GM12878 (cell line): ENCODE measurements around the gene ZNF148. TPM values are rescaled to one million over a fixed set of nuclear protein-coding genes. Genes with fewer than 3 reads are reported as not detected.

Experiments
- ATAC-seq: fragments of 200-7000 bp; cut with Tn5 transposase; 3 replicates; pipeline ENCODE4 v1.9.1; 2020; ENCODE audit warnings: mild to moderate bottlenecking, moderate library complexity
- BruUV-seq: library from RNA; stranded (reverse); fragments of 400-500 nt; replicated peaks from 2 replicates; lab custom pipeline; 2021; lab: Mats Ljungman, UMichigan
- CTCF ChIA-PET: fragments of 300-600 bp; sonication (Branson Sonifier 250); formaldehyde crosslinking; extraction: SDS; loops from one replicate; lab custom pipeline; 2021; ENCODE audit warnings: inconsistent platforms; lab: Yijun Ruan, JAX
- POLR2A ChIA-PET: fragments of 350-600 bp; formaldehyde crosslinking; extraction: SDS; loops from one replicate; lab custom pipeline; 2021; ENCODE audit warnings: inconsistent platforms; lab: Charles Lee
- RAD21 ChIA-PET: fragments of 300-600 bp; sonication (Branson Sonifier 250); formaldehyde crosslinking; loops from one replicate; lab custom pipeline; 2023; ENCODE audit warnings: antibody characterized with exemption; ENCODE audit not compliant: unreplicated experiment; lab: Charles Lee
- SMC1A ChIA-PET: fragments of 300-600 bp; sonication (Branson Sonifier 250); formaldehyde crosslinking; loops from one replicate; lab custom pipeline; 2023; ENCODE audit not compliant: unreplicated experiment, uncharacterized antibody; lab: Charles Lee
- DNase-seq: peaks from one replicate; pipeline ENCODE4 v3.0.0-alpha.2; 2011; ENCODE audit warnings: low read depth, low spot score
- FAIRE-seq: peaks from 3 replicates; lab custom pipeline; 2011; peaks lifted over from hg19 to GRCh38; lab: Jason Lieb, UNC
- H2AFZ ChIP-seq: 2 replicates; pipeline ENCODE4 v1.6.0; 2011; ENCODE audit warnings: low read depth, low read length, control low read depth; ENCODE audit not compliant: control insufficient read depth
- H3K27ac ChIP-seq: 2 replicates; pipeline ENCODE4 v1.5.1; 2011; ENCODE audit warnings: control low read depth; ENCODE audit not compliant: control insufficient read depth, insufficient read depth
- H3K27me3 ChIP-seq, 2 experiments: replicated peaks in 1 of 2; 2 replicates each; pipeline versions ENCODE4 v1.6.0 to v1.6.1; 2011; ENCODE audit warnings: low read length in 1 of 2; ENCODE audit not compliant: control insufficient read depth in 2 of 2, insufficient read depth in 2 of 2
- H3K36me3 ChIP-seq, 2 experiments: 2 replicates each; pipeline ENCODE4 v1.5.1; 2011; ENCODE audit warnings: low read length in 1 of 2; ENCODE audit not compliant: control insufficient read depth in 2 of 2, insufficient read depth in 2 of 2
- H3K4me1 ChIP-seq: 2 replicates; pipeline ENCODE4 v1.6.1; 2011; ENCODE audit warnings: mild to moderate bottlenecking, low read length, moderate library complexity, mixed read lengths; ENCODE audit not compliant: control insufficient read depth, insufficient read depth
- H3K4me2 ChIP-seq: 2 replicates; pipeline ENCODE4 v1.6.0; 2011; ENCODE audit warnings: control low read depth; ENCODE audit not compliant: control insufficient read depth, insufficient read depth
- H3K4me3 ChIP-seq: fragments of 200-600 bp; sonication (generic); 2 replicates; pipeline ENCODE4 v1.5.1; 2016
- H3K79me2 ChIP-seq: 2 replicates; pipeline ENCODE4 v1.6.0; 2011; ENCODE audit warnings: low read length; ENCODE audit not compliant: control insufficient read depth, insufficient read depth
- H3K9ac ChIP-seq: 2 replicates; pipeline ENCODE4 v1.8.0; 2011; ENCODE audit warnings: low read length, control low read depth, mixed read lengths; ENCODE audit not compliant: control insufficient read depth, insufficient read depth
- H3K9me3 ChIP-seq: replicated peaks from 3 replicates; pipeline ENCODE4 v1.5.1; 2011; ENCODE audit warnings: mild to moderate bottlenecking, low read length; ENCODE audit not compliant: control insufficient read depth, insufficient read depth
- H4K20me1 ChIP-seq: 2 replicates; pipeline ENCODE4 v1.6.0; 2011; ENCODE audit not compliant: control insufficient read depth, insufficient read depth
- ATF7 ChIP-seq: fragments of 450-650 bp; IDR thresholded peaks from 2 replicates; pipeline ENCODE4 v1.6.1; 2016; ENCODE audit warnings: low read depth, mild to moderate bottlenecking
- BCL11A ChIP-seq: IDR thresholded peaks from 2 replicates; pipeline ENCODE4 v1.6.1; 2011; ENCODE audit warnings: low read depth, low read length
- CREB1 ChIP-seq: IDR thresholded peaks from 2 replicates; pipeline ENCODE4 v1.6.1; 2012; ENCODE audit warnings: low read depth, mild to moderate bottlenecking, inconsistent platforms
- DPF2 ChIP-seq: fragments of 450-650 bp; IDR thresholded peaks from 2 replicates; pipeline ENCODE4 v1.6.1; 2017; ENCODE audit warnings: mild to moderate bottlenecking
- E2F4 ChIP-seq: IDR thresholded peaks from 2 replicates; pipeline ENCODE4 v1.6.1; 2012; ENCODE audit warnings: low read depth, low read length, improper control_type of control experiment
- GABPA ChIP-seq: IDR thresholded peaks from 2 replicates; pipeline ENCODE4 v1.6.1; 2014; ENCODE audit warnings: antibody characterized with exemption, low read depth, mild to moderate bottlenecking, inconsistent platforms
- IKZF2 ChIP-seq, 2 experiments: fragments of 450-650 bp; IDR thresholded peaks; 2 replicates each; pipeline ENCODE4 v1.6.1; 2017; ENCODE audit warnings: mild to moderate bottlenecking in 2 of 2, moderate library complexity in 2 of 2
- MTA2 ChIP-seq: fragments of 450-650 bp; IDR thresholded peaks from 2 replicates; pipeline ENCODE4 v1.6.1; 2016; ENCODE audit warnings: low read depth, mild to moderate bottlenecking, moderate library complexity
- NBN ChIP-seq: fragments of 450-650 bp; IDR thresholded peaks from 2 replicates; pipeline ENCODE4 v1.6.1; 2016
- NFIC ChIP-seq: IDR thresholded peaks from 2 replicates; pipeline ENCODE4 v1.6.1; 2012; ENCODE audit warnings: low read depth, mild to moderate bottlenecking, inconsistent platforms, low read length, moderate library complexity
- PBX3 ChIP-seq: IDR thresholded peaks from 2 replicates; pipeline ENCODE4 v1.6.1; 2011; ENCODE audit warnings: mild to moderate bottlenecking, low read depth, low read length, moderate library complexity; ENCODE audit not compliant: insufficient replicate concordance
- RUNX3 ChIP-seq: IDR thresholded peaks from 2 replicates; pipeline ENCODE4 v1.6.1; 2012; ENCODE audit warnings: low read length, inconsistent platforms
- SIN3A ChIP-seq: IDR thresholded peaks from 2 replicates; pipeline ENCODE4 v1.6.1; 2012; ENCODE audit warnings: low read depth, low read length, improper control_type of control experiment
- WGBS: methylation state at CpG from one replicate; pipeline ENCODE4 v1.1.6; 2016; ENCODE audit warnings: low lambda C conversion rate; ENCODE audit not compliant: insufficient replicate concordance, insufficient coverage; ENCODE audit errors: missing lambda C conversion rate; 5-methylcytosine and 5-hydroxymethylcytosine counted together
- in situ Hi-C: fragments of 300-500 bp; cut with MboI; formaldehyde crosslinking; loops from 9 replicates; pipeline ENCODE4 v1.14.3; 2018; ENCODE audit warnings: mixed read lengths
- intact Hi-C: fragments of 100-400 bp; cut with micrococcal nuclease; formaldehyde crosslinking; loops from one replicate; pipeline ENCODE4 v1.14.2; 2022; ENCODE audit not compliant: unreplicated experiment
- polyA plus RNA-seq, 11 experiments: library from polyadenylated mRNA; depleted of rRNA in 4 of 11; unstranded in 6 of 11; stranded (reverse) in 5 of 11; fragments of >200 nt; fragmentation: Nextera tagmentation in 4 of 11; fragmentation: Illumina TruSeq in 1 of 11; extraction: Ambion mirVana in 4 of 11; extraction: Trizol in 1 of 11; gene quantifications; 1 replicate in 1 of 11; 2 replicates in 10 of 11; pipeline versions ENCODE4 v1.2.1 to v1.2.3, GENCODE V29; 2011 to 2016; ENCODE audit warnings: inconsistent platforms in 2 of 11, missing spikeins in 2 of 11, low read depth in 1 of 11
- total RNA-seq, 4 experiments: library from RNA; depleted of rRNA in 3 of 4; stranded (reverse); fragments of >200 nt in 3 of 4; fragmentation: Illumina TruSeq in 1 of 4; extraction: Trizol in 1 of 4; gene quantifications; 2 replicates each; pipeline versions ENCODE4 v1.2.1 to v1.2.3, GENCODE V29; 2013 to 2021
- TF ChIP-seq, protein P1 (sequence below): IDR thresholded peaks from 2 replicates; pipeline ENCODE4 v1.6.1; 2012; ENCODE audit warnings: low read depth, low read length, improper control_type of control experiment

ZNF148 gene
- total and polyA plus RNA-seq, 10 of the 15 experiments (the other 5 are each of a cell fraction or from before 2014, with no cell fraction given): 8.6 to 40.4 (median 26.7) TPM

DNA sequence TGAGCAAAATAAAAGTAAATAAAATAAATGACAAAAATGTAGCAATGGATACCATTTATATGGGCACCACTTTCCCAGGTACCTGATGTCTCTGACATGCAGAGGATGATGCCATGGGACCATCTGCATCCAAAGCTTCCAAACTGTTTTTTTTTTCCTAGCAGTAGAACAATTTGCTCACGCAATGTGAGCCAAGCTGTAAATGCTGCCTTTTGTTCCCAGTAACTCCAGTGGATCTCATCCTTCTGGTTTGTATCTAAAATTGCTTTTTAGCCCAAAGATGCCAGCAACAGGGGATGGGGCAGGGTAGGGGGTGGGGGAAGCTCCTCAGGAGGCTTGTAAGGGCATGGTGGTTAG is 195.3 kb downstream of the ZNF148 start:
- CTCF ChIA-PET: interaction anchor here (1.1 to 1.9 kb wide), 7 partner anchors 9 to 406 kb away, joined by 3 to 14 read pairs (median 3); no protein-coding TSS in a partner anchor
- H3K4me2 ChIP-seq: no peak overlapping the region
- H3K27ac ChIP-seq: no peak overlapping the region; the same call in 1 of the 2 replicates
- no peaks in the 10 kb centered on the region for H3K27me3 ChIP-seq
- no TSS peak for BruUV-seq
- WGBS: 100% methylated on average over 1 of the region's 1 CpG
- H3K4me3 ChIP-seq: no peak overlapping the region
- no peak for DNase-seq
- no peak for FAIRE-seq
- no peak overlapping the region for H2AFZ ChIP-seq
- H3K4me1 ChIP-seq: peaks cover 8% of the 10 kb centered on the region
- POLR2A ChIA-PET: interaction anchor here (0.6 to 2.4 kb wide), 7 partner anchors 8 to 333 kb away, joined by 3 to 7 read pairs (median 4); no protein-coding TSS in a partner anchor
- SMC1A ChIA-PET: interaction anchor here (0.7 to 2.4 kb wide), 20 partner anchors 9 to 255 kb away, joined by 3 to 9 read pairs (median 4); partner anchors contain the start of gene MUC13
- H3K79me2 ChIP-seq: no peaks in the 10 kb centered on the region
- no peaks in the 10 kb centered on the region for H4K20me1 ChIP-seq
- in situ Hi-C loops (no loop called here), intact Hi-C loops (no loop called here)
- no peaks in the 10 kb centered on the region for H3K36me3 ChIP-seq
- TF ChIP-seq, protein P1, sequence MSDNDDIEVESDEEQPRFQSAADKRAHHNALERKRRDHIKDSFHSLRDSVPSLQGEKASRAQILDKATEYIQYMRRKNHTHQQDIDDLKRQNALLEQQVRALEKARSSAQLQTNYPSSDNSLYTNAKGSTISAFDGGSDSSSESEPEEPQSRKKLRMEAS: no peak
- no peak for TF ChIP-seq IKZF2 (IDR thresholded peaks at IDR 0.05)
- 0 out of 2 replicates have a peak, but pooled peaks have one; percentile 4 for TF ChIP-seq GABPA
- H3K9me3 ChIP-seq: no peaks in the 10 kb centered on the region; the same call in 2 of the 3 replicates
- H3K9ac ChIP-seq: no peak overlapping the region
- no peak for ATAC-seq
- RAD21 ChIA-PET: interaction anchor here (0.8 to 2.8 kb wide), 6 partner anchors 8 to 184 kb away, joined by 3 to 21 read pairs (median 3); no protein-coding TSS in a partner anchor

- intact Hi-C loops (no loop called here), in situ Hi-C loops (no loop called here)
- Histone ChIP-seq H3K79me2 (no peaks in the 10 kb centered on the region), H3K4me3 (no peak overlapping the region), H4K20me1 (no peaks in the 10 kb centered on the region), H3K9ac (no peak overlapping the region), H2AFZ (peak overlapping the region; percentile 53), H3K4me2 (peak overlapping the region; percentile 7; the same call in 1 of the 2 replicates), H3K4me1 (peaks cover 8% of the 10 kb centered on the region), H3K27me3 (no peaks in the 10 kb centered on the region), H3K27ac (peak overlapping the region; percentile 61), H3K36me3 (no peaks in the 10 kb centered on the region), H3K9me3 (no peaks in the 10 kb centered on the region; the same call in 1 of the 3 replicates)
- POLR2A ChIA-PET: interaction anchor here (0.6 to 2.4 kb wide), 9 partner anchors 9 to 334 kb away, joined by 3 to 7 read pairs (median 4); no protein-coding TSS in a partner anchor
- CTCF ChIA-PET: interaction anchor here (0.7 to 1.9 kb wide), 7 partner anchors 9 to 407 kb away, joined by 3 to 14 read pairs (median 3); no protein-coding TSS in a partner anchor
- peak; percentile 98 for ATAC-seq
- WGBS: 42% methylated on average over 3 of the region's 3 CpGs
- peak; percentile 91 for FAIRE-seq
- SMC1A ChIA-PET: interaction anchor here (0.6 to 2.4 kb wide), 23 partner anchors 9 to 255 kb away, joined by 3 to 9 read pairs (median 4); partner anchors contain the start of gene MUC13
- RAD21 ChIA-PET: interaction anchor here (0.8 to 2.8 kb wide), 7 partner anchors 8 to 249 kb away, joined by 3 to 21 read pairs (median 3); no protein-coding TSS in a partner anchor
- no peak for DNase-seq
- BruUV-seq: no TSS peak
- TF ChIP-seq PBX3: no peak
- peak; percentile 82 for TF ChIP-seq CREB1
- TF ChIP-seq NFIC: peak; percentile 61; the same call in 1 of the 2 replicates
- no peak for TF ChIP-seq SIN3A
- peak; percentile 93 for TF ChIP-seq ATF7
- TF ChIP-seq DPF2: peak; percentile 77
- peak; percentile 80 for TF ChIP-seq MTA2
- TF ChIP-seq E2F4: no peak
- TF ChIP-seq RUNX3: peak; percentile 49
- peak; percentile 77 for TF ChIP-seq NBN
- peak; percentile 52; the same call in 1 of the 2 replicates for TF ChIP-seq BCL11A
- TF ChIP-seq IKZF2 (IDR thresholded peaks at IDR 0.05): peak; percentile 79 to 88
Observed at GRCh38 chr3:125179143-125179883, 195.8 kb downstream of the ZNF148 start.
